Body of pancreas (tissue), 4 donors: Measurements from ENCODE around the gene DNAJC17.

ENCODE experiments used
- POLR2A ChIP-seq, 3 donors: fragments of 450-650 bp; IDR thresholded peaks; one replicate each; pipeline ENCODE4 v1.6.1; 2016; ENCODE audit warnings: antibody characterized with exemption in 3 of 3, mild to moderate bottlenecking in 2 of 3
- TF ChIP-seq, protein P1 (sequence below), 7 experiments: fragments of 450-650 bp in 4 of 7; fragments of 200-600 bp in 3 of 7; sonication (generic) in 3 of 7; IDR thresholded peaks; one replicate each; pipeline ENCODE4 v1.5.1; 2016 to 2019; ENCODE audit warnings: antibody characterized with exemption in 7 of 7

DNA sequence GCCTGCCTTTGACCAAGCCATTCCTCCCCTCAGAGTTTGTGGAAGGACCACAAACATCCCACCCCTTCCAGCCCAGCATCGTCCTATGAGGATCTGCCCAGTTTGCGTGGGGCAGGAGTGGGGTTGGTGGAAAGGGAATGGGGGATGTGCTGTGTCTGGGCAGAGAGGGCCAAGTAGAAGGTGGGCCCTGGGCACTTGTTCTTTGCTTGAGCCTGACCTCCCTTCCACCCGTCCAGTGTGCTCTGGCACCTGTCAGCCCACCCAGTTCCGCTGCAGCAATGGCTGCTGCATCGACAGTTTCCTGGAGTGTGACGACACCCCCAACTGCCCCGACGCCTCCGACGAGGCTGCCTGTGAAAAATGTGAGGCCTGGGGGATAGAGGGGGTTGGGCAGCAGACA lies 46.9 kb upstream of the DNAJC17 start:
- TF ChIP-seq, protein P1, sequence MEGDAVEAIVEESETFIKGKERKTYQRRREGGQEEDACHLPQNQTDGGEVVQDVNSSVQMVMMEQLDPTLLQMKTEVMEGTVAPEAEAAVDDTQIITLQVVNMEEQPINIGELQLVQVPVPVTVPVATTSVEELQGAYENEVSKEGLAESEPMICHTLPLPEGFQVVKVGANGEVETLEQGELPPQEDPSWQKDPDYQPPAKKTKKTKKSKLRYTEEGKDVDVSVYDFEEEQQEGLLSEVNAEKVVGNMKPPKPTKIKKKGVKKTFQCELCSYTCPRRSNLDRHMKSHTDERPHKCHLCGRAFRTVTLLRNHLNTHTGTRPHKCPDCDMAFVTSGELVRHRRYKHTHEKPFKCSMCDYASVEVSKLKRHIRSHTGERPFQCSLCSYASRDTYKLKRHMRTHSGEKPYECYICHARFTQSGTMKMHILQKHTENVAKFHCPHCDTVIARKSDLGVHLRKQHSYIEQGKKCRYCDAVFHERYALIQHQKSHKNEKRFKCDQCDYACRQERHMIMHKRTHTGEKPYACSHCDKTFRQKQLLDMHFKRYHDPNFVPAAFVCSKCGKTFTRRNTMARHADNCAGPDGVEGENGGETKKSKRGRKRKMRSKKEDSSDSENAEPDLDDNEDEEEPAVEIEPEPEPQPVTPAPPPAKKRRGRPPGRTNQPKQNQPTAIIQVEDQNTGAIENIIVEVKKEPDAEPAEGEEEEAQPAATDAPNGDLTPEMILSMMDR (IDR thresholded peaks at IDR 0.05), result no peak
- no peak for TF ChIP-seq POLR2A (IDR thresholded peaks at IDR 0.05)
